ENCODE results near the gene CCDC89.

Gene CCDC89

GRCh38 chr11:85721191-85721590 lies 35.2 kb upstream of the CCDC89 start:
- no peak for DNase-seq (ENCODE audit: low read depth)
- H3K4me3 ChIP-seq (ENCODE audit: low read length) = no peak overlapping the region
- TF ChIP-seq CTCF (conservative IDR thresholded peaks at IDR 0.05; ENCODE audit: low read depth, low read length) = no peak

GRCh38 chr11:85718991-85719807 lies 33.2 kb upstream of the CCDC89 start:
- DNase-seq (ENCODE audit: low read depth) = peak; percentile 93
- no peak for TF ChIP-seq CTCF (conservative IDR thresholded peaks at IDR 0.05; ENCODE audit: low read depth, low read length)
- peak overlapping the region; percentile 39 for H3K4me3 ChIP-seq (ENCODE audit: low read length)

GRCh38 chr11:85718126-85718943 lies 32.3 kb upstream of the CCDC89 start:
- TF ChIP-seq CTCF (conservative IDR thresholded peaks at IDR 0.05; ENCODE audit: low read depth, low read length) = no peak
- no peak for DNase-seq (ENCODE audit: low read depth)
- H3K4me3 ChIP-seq (ENCODE audit: low read length) = peak overlapping the region; percentile 39

GRCh38 chr11:85717429-85717828 lies 31.4 kb upstream of the CCDC89 start:
- DNase-seq (ENCODE audit: low read depth) = no peak
- no peak for TF ChIP-seq CTCF (conservative IDR thresholded peaks at IDR 0.05; ENCODE audit: low read depth, low read length)
- no peak overlapping the region for H3K4me3 ChIP-seq (ENCODE audit: low read length)

GRCh38 chr11:85712953-85713352 lies 27.0 kb upstream of the CCDC89 start:
- no peak for TF ChIP-seq CTCF (conservative IDR thresholded peaks at IDR 0.05; ENCODE audit: low read depth, low read length)
- DNase-seq (ENCODE audit: low read depth) = no peak
- H3K4me3 ChIP-seq (ENCODE audit: low read length) = no peak overlapping the region

- TF ChIP-seq CTCF (conservative IDR thresholded peaks at IDR 0.05; ENCODE audit: low read depth, low read length) = no peak
- H3K4me3 ChIP-seq (ENCODE audit: low read length) = no peak overlapping the region
- no peak for DNase-seq (ENCODE audit: low read depth)
Measured at GRCh38 chr11:85710917-85711316, 24.9 kb upstream of the CCDC89 start.

Measured in retinal pigment epithelial cell (primary cell).